IMR-90 (cell line): Measurements from ENCODE around the gene EEF1AKMT2. TPM values are rescaled to one million over a fixed set of nuclear protein-coding genes. Genes with fewer than 3 reads are reported as not detected.

Experiments used
- ATAC-seq: fragments of 200-7000 bp; cut with Tn5 transposase; 2 replicates; pipeline ENCODE4 v1.9.1; 2020; ENCODE audit warnings: low read depth, mild to moderate bottlenecking, moderate library complexity
- BruUV-seq: library from RNA; stranded (reverse); fragments of 400-500 nt; replicated peaks from 2 replicates; lab custom pipeline; 2021; lab: Mats Ljungman, UMichigan
- CTCF ChIA-PET: fragments of 300-600 bp; formaldehyde crosslinking; extraction: SDS; loops from one replicate; lab custom pipeline; 2021; ENCODE audit warnings: antibody characterized with exemption; lab: Yijun Ruan, JAX
- POLR2A ChIA-PET: fragments of 300-600 bp; sonication (Branson Sonifier 250); formaldehyde crosslinking; loops from one replicate; lab custom pipeline; 2022; ENCODE audit warnings: antibody characterized with exemption; ENCODE audit not compliant: unreplicated experiment; lab: Charles Lee
- DNase-seq: peaks from one replicate; pipeline ENCODE4 v3.0.0; 2013
- H2AFZ ChIP-seq: replicated peaks from 2 replicates; pipeline ENCODE3; 2013; ENCODE audit warnings: low read length, mild to moderate bottlenecking; ENCODE audit not compliant: poor library complexity
- H2AK5ac ChIP-seq: 2 replicates; pipeline ENCODE4 v1.6.1; 2013; ENCODE audit warnings: low read depth, low read length, inconsistent platforms
- H2AK9ac ChIP-seq: replicated peaks from 2 replicates; pipeline ENCODE3; 2013; ENCODE audit warnings: mild to moderate bottlenecking, low read depth, low read length, moderate library complexity; ENCODE audit not compliant: poor library complexity
- H2BK120ac ChIP-seq: 2 replicates; pipeline ENCODE4 v1.6.1; 2013; ENCODE audit warnings: low read depth, low read length, inconsistent platforms
- H2BK15ac ChIP-seq: 3 replicates; pipeline ENCODE4 v1.6.1; 2013; ENCODE audit warnings: low read depth, low read length, inconsistent platforms
- H2BK20ac ChIP-seq: 2 replicates; pipeline ENCODE4 v1.6.1; 2013; ENCODE audit warnings: low read depth, mild to moderate bottlenecking, inconsistent platforms, low read length, moderate library complexity
- H2BK5ac ChIP-seq: 2 replicates; pipeline ENCODE4 v1.6.1; 2013; ENCODE audit warnings: mild to moderate bottlenecking, low read depth, low read length, inconsistent platforms; ENCODE audit not compliant: poor library complexity, severe bottlenecking
- H3K14ac ChIP-seq: replicated peaks from 2 replicates; pipeline ENCODE4 v1.6.1; 2013; ENCODE audit warnings: low read depth, low read length, inconsistent platforms
- H3K18ac ChIP-seq: 2 replicates; pipeline ENCODE4 v1.6.1; 2013; ENCODE audit warnings: low read depth, low read length, control low read depth
- H3K23ac ChIP-seq: 2 replicates; pipeline ENCODE4 v1.6.1; 2013; ENCODE audit warnings: low read depth, low read length, inconsistent platforms
- H3K27ac ChIP-seq: 2 replicates; pipeline ENCODE4 v1.5.1; 2013; ENCODE audit warnings: mild to moderate bottlenecking, control low read depth, low read length; ENCODE audit not compliant: insufficient read depth
- H3K27me3 ChIP-seq: 2 replicates; pipeline ENCODE4 v1.6.1; 2013; ENCODE audit warnings: low read length; ENCODE audit not compliant: control insufficient read depth, insufficient read depth
- H3K36me3 ChIP-seq: 2 replicates; pipeline ENCODE4 v1.6.1; 2013; ENCODE audit warnings: low read length, mixed read lengths; ENCODE audit not compliant: control insufficient read depth, insufficient read depth
- H3K4ac ChIP-seq: 2 replicates; pipeline ENCODE4 v1.6.1; 2013; ENCODE audit warnings: low read depth, low read length, inconsistent platforms
- H3K4me1 ChIP-seq: 2 replicates; pipeline ENCODE4 v1.6.1; 2013; ENCODE audit warnings: low read length, mixed read lengths; ENCODE audit not compliant: control insufficient read depth, insufficient read depth
- H3K4me2 ChIP-seq: 2 replicates; pipeline ENCODE4 v1.6.1; 2013; ENCODE audit warnings: low read depth, mild to moderate bottlenecking, control low read depth, low read length, moderate library complexity
- H3K4me3 ChIP-seq: 2 replicates; pipeline ENCODE4 v1.5.1; 2013; ENCODE audit warnings: low read depth, mild to moderate bottlenecking, control low read depth, low read length, moderate library complexity; ENCODE audit not compliant: insufficient read depth
- H3K56ac ChIP-seq: 2 replicates; pipeline ENCODE4 v1.6.1; 2013; ENCODE audit warnings: low read length, inconsistent platforms; ENCODE audit not compliant: insufficient read depth; ENCODE audit errors: extremely low read depth
- H3K79me1 ChIP-seq, 2 experiments: 2 replicates each; pipeline ENCODE4 v1.6.1; 2013; ENCODE audit warnings: low read length in 2 of 2, inconsistent platforms in 1 of 2, low read depth in 1 of 2
- H3K9ac ChIP-seq: 2 replicates; pipeline ENCODE4 v1.6.1; 2013; ENCODE audit warnings: low read depth, low read length, control low read depth
- H3K9me1 ChIP-seq: 2 replicates; pipeline ENCODE4 v1.6.1; 2013; ENCODE audit warnings: low read length, inconsistent platforms; ENCODE audit not compliant: insufficient read depth
- H3K9me3 ChIP-seq: 2 replicates; pipeline ENCODE4 v1.6.1; 2013; ENCODE audit warnings: low read length; ENCODE audit not compliant: control insufficient read depth, insufficient read depth
- H4K20me1 ChIP-seq: 2 replicates; pipeline ENCODE4 v1.6.1; 2013; ENCODE audit warnings: low read length, inconsistent platforms; ENCODE audit not compliant: insufficient read depth
- H4K5ac ChIP-seq: 2 replicates; pipeline ENCODE4 v1.6.1; 2013; ENCODE audit warnings: mild to moderate bottlenecking, low read depth, low read length, control low read depth
- H4K8ac ChIP-seq, 2 experiments: 2 replicates each; pipeline ENCODE4 v1.6.1; 2013; ENCODE audit warnings: low read depth in 2 of 2, low read length in 2 of 2, control low read depth in 1 of 2, inconsistent platforms in 1 of 2
- H4K91ac ChIP-seq: 2 replicates; pipeline ENCODE4 v1.6.1; 2013; ENCODE audit warnings: low read depth, low read length, inconsistent platforms; ENCODE audit not compliant: insufficient read depth
- FOS ChIP-seq: fragments of 150-350 bp; IDR thresholded peaks from 2 replicates; pipeline ENCODE4 v1.6.1; 2016; ENCODE audit warnings: low read depth, low read length
- POLR2A ChIP-seq: IDR thresholded peaks from 2 replicates; pipeline ENCODE4 v1.6.1; 2012; ENCODE audit warnings: mild to moderate bottlenecking, low read depth, low read length
- RAD21 ChIP-seq: IDR thresholded peaks from 2 replicates; pipeline ENCODE4 v1.6.1; 2012; ENCODE audit warnings: low read length, improper control_type of control experiment
- WGBS, 2 experiments: methylation state at CpG; one replicate each; pipeline versions ENCODE4 v1.1.5 to v1.1.7; 2013; ENCODE audit warnings: missing lambda C conversion rate in 2 of 2; ENCODE audit not compliant: insufficient read length in 1 of 2; ENCODE audit errors: extremely low coverage in 2 of 2; 5-methylcytosine and 5-hydroxymethylcytosine counted together
- dilution Hi-C: fragments of 300-500 bp; cut with HindIII; formaldehyde crosslinking; loops from one replicate; pipeline ENCODE4 v1.14.3; 2018; ENCODE audit warnings: low sequenced_read_pairs; ENCODE audit not compliant: unreplicated experiment
- in situ Hi-C: fragments of 300-500 bp; cut with MboI; formaldehyde crosslinking; loops from 3 replicates; pipeline ENCODE4 v1.14.3; 2019; ENCODE audit warnings: low sequenced_read_pairs, inconsistent platforms, mixed read lengths
- intact Hi-C: fragments of 100-400 bp; cut with micrococcal nuclease; formaldehyde crosslinking; loops from 2 replicates; pipeline ENCODE4 v1.10.0; 2022
- polyA plus RNA-seq, 3 experiments: library from polyadenylated mRNA; depleted of rRNA; stranded (reverse); fragments of >200 nt; gene quantifications; 2 replicates each; pipeline ENCODE4 v1.2.3, GENCODE V29; 2012; ENCODE audit warnings: low replicate concordance in 1 of 3
- total RNA-seq: library from RNA; depleted of rRNA; stranded (reverse); fragments of >200 nt; gene quantifications from 2 replicates; pipeline ENCODE4 v1.2.3, GENCODE V29; 2012

Gene EEF1AKMT2
- total and polyA plus RNA-seq, 2 of the 4 experiments (the other 2 are of a cell fraction): 9.7 to 12.7 TPM

- no peak overlapping the region for H3K27ac ChIP-seq
- no peak overlapping the region for H2BK15ac ChIP-seq
- no peak for TF ChIP-seq POLR2A
- no peak for TF ChIP-seq FOS
- no peak for TF ChIP-seq RAD21
- no peak overlapping the region for H2BK120ac ChIP-seq
- CTCF ChIA-PET: interaction anchor here (0.6 to 1.4 kb wide), 5 partner anchors 10 to 222 kb away, joined by 3 to 4 read pairs (median 3); no protein-coding TSS in a partner anchor
- H3K36me3 ChIP-seq: peaks cover 2% of the 10 kb centered on the region
- no peak overlapping the region for H2AFZ ChIP-seq
- no peak overlapping the region for H4K91ac ChIP-seq
- no peak overlapping the region for H3K4me3 ChIP-seq
- POLR2A ChIA-PET: no interaction called here
- no CpG with 5 or more reads among the region's 4 CpGs for WGBS, 2 experiments
- DNase-seq (no peak), ATAC-seq (no peak)
- peaks cover 0 to 31% of the 10 kb centered on the region in 2 experiments; a peak in 3 of 4 replicates for H3K79me1 ChIP-seq
- no peak overlapping the region for H3K56ac ChIP-seq
- no peak overlapping the region; the same call in 1 of the 2 replicates for H3K9ac ChIP-seq
- intact Hi-C loops: loop anchor here (2.0 to 5.0 kb wide), 2 partner anchors 46 to 172 kb away; partner anchors contain the start of gene EEF1AKMT2
- no peaks in the 10 kb centered on the region for H3K9me1 ChIP-seq
- BruUV-seq: no TSS peak
- peak overlapping the region; percentile 32 for H2BK5ac ChIP-seq
- peaks cover 11% of the 10 kb centered on the region for H3K4me1 ChIP-seq
- dilution Hi-C loops: no loop called here
- no peak overlapping the region for H2BK20ac ChIP-seq
- H3K4ac ChIP-seq: no peak overlapping the region
- H4K8ac ChIP-seq: no peak overlapping the region
- no peaks in the 10 kb centered on the region for H3K27me3 ChIP-seq
- no peak overlapping the region; the same call in 1 of the 2 replicates for H3K18ac ChIP-seq
- in situ Hi-C loops: no loop called here
- H2AK5ac ChIP-seq: no peak overlapping the region
- no peak overlapping the region for H3K14ac ChIP-seq
- no peak overlapping the region for H3K23ac ChIP-seq
- H4K20me1 ChIP-seq: peaks cover 13% of the 10 kb centered on the region
- no peak overlapping the region for H2AK9ac ChIP-seq
- H3K4me2 ChIP-seq: no peak overlapping the region
- H3K9me3 ChIP-seq: no peaks in the 10 kb centered on the region
- no peak overlapping the region for H4K5ac ChIP-seq
Observed at GRCh38 chr10:124745252-124745651, 46.4 kb downstream of the EEF1AKMT2 start.
